Sigmoid colon (tissue), 7 donors: ENCODE measurements around the gene BTBD7. TPM values are rescaled to one million over a fixed set of nuclear protein-coding genes. Genes with fewer than 3 reads are reported as not detected.

Experiments used
- DNase-seq: peaks from one replicate; pipeline ENCODE4 v3.0.0-alpha.2; 2019
- H3K27ac ChIP-seq, 4 donors: fragments of 200-600 bp; sonication (generic); one replicate each; pipeline ENCODE4 v1.5.1; 2016 to 2019; ENCODE audit warnings: mild to moderate bottlenecking in 1 of 4
- H3K27me3 ChIP-seq, 3 donors: fragments of 200-600 bp; sonication (generic); one replicate each; pipeline ENCODE4 v1.5.1; 2019; ENCODE audit warnings: mild to moderate bottlenecking in 1 of 3
- H3K36me3 ChIP-seq, 4 donors: fragments of 200-600 bp; sonication (generic); one replicate each; pipeline ENCODE4 v1.5.1; 2016 to 2019
- H3K4me1 ChIP-seq, 4 donors: fragments of 200-600 bp; sonication (generic); one replicate each; pipeline ENCODE4 v1.5.1; 2017 to 2019
- H3K4me3 ChIP-seq, 4 donors: fragments of 200-600 bp; sonication (generic); one replicate each; pipeline ENCODE4 v1.5.1; 2017 to 2019; ENCODE audit warnings: mild to moderate bottlenecking in 2 of 4, moderate library complexity in 1 of 4
- H3K9me3 ChIP-seq, 4 donors: fragments of 200-600 bp in 3 of 4; sonication (generic) in 3 of 4; one replicate each; pipeline versions ENCODE4 v1.5.1 to v1.6.1; 2013 to 2019
- EP300 ChIP-seq, 4 donors: sonication (generic); formaldehyde crosslinking; IDR thresholded peaks; one replicate each; pipeline ENCODE4 v1.6.1; 2017; ENCODE audit warnings: antibody characterized with exemption in 4 of 4
- POLR2A ChIP-seq, 2 donors: fragments of 450-650 bp; IDR thresholded peaks; one replicate each; pipeline ENCODE4 v1.6.1; 2016; ENCODE audit warnings: antibody characterized with exemption in 2 of 2, mild to moderate bottlenecking in 2 of 2, moderate library complexity in 2 of 2
- POLR2AphosphoS5 ChIP-seq, 4 donors: sonication (generic); formaldehyde crosslinking; IDR thresholded peaks; one replicate each; pipeline ENCODE4 v1.6.1; 2017; ENCODE audit warnings: antibody characterized with exemption in 4 of 4
- WGBS, 2 donors: extraction: QIAGEN DNeasy Blood & Tissue Kit; methylation state at CpG; one replicate each; pipeline ENCODE4 v1.1.7; 2013; 5-methylcytosine and 5-hydroxymethylcytosine counted together
- intact Hi-C: fragments of 100-400 bp; cut with DNase I; formaldehyde crosslinking; loops from one replicate; pipeline ENCODE4 v1.15.1; 2023
- polyA plus RNA-seq, 3 donors: library from polyadenylated mRNA; stranded (reverse); fragments of 200-250 nt; gene quantifications; one replicate each; pipeline ENCODE4 v1.2.3, GENCODE V29; 2013
- total RNA-seq, 4 donors: library from RNA; depleted of rRNA; stranded (reverse); fragments of >200 nt; gene quantifications; one replicate each; pipeline ENCODE4 v1.1.0, GENCODE V29; 2016
- TF ChIP-seq, protein P1 (sequence below), 4 experiments: fragments of 450-650 bp in 3 of 4; fragments of 200-600 bp in 1 of 4; IDR thresholded peaks; one replicate each; pipeline ENCODE4 v1.5.1; 2016 to 2019; ENCODE audit warnings: antibody characterized with exemption in 4 of 4, mild to moderate bottlenecking in 3 of 4, moderate library complexity in 2 of 4
- donor health status: healthy with polysubstance abuse.
- donor health status: Bipolar disorder and iron deficiency.
- donor health status: healthy.

The BTBD7 gene
- total and polyA plus RNA-seq, 7 donors, result 7.8 to 50.7 (median 30.3) TPM

DNA sequence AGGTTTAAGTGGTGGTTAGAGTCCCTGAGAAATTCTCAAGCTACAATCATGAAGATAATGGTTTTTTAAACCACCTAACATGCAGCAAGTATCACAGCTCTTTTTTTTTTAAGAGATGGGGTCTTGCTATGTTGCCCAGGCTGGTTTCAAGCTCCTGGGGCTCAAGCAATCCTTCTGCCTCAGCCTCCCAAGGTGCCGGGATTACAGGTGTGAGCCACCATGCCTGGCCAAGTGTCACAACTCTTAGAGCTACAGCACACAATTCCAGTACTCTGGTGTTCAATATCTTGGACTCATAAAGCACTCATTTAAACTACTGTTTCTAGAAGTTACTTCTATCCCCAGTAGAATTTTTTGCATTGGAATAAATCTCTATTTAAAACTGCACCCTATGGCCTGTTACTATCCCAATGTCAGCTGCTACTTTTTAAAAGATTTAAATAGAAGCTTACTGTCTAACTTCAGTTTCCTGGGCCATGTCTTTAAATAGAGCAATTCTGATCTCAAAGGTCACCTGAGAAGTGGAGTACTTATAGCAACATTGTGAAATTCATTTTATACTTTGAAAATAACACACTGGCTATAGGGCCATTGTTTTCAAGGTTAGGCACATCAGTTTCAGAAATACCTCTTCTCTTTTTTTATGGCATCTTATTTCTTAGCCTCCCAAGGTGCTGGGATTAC lies 137.4 kb downstream of the BTBD7 start:
- TF ChIP-seq POLR2A (IDR thresholded peaks at IDR 0.05), result no peak
- TF ChIP-seq, protein P1, sequence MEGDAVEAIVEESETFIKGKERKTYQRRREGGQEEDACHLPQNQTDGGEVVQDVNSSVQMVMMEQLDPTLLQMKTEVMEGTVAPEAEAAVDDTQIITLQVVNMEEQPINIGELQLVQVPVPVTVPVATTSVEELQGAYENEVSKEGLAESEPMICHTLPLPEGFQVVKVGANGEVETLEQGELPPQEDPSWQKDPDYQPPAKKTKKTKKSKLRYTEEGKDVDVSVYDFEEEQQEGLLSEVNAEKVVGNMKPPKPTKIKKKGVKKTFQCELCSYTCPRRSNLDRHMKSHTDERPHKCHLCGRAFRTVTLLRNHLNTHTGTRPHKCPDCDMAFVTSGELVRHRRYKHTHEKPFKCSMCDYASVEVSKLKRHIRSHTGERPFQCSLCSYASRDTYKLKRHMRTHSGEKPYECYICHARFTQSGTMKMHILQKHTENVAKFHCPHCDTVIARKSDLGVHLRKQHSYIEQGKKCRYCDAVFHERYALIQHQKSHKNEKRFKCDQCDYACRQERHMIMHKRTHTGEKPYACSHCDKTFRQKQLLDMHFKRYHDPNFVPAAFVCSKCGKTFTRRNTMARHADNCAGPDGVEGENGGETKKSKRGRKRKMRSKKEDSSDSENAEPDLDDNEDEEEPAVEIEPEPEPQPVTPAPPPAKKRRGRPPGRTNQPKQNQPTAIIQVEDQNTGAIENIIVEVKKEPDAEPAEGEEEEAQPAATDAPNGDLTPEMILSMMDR (IDR thresholded peaks at IDR 0.05), result no peak
- TF ChIP-seq POLR2AphosphoS5 (IDR thresholded peaks at IDR 0.05), result no peak
- no peak for TF ChIP-seq EP300 (IDR thresholded peaks at IDR 0.05)
- 49 to 86% methylated on average over 1 of the region's 1 CpG for WGBS, 2 donors
- Histone ChIP-seq H3K27me3 (no peaks in the 10 kb centered on the region), H3K27ac (no peak overlapping the region), H3K9me3 (no peaks in the 10 kb centered on the region), H3K36me3 (no peaks in the 10 kb centered on the region), H3K4me1 (no peaks in the 10 kb centered on the region), H3K4me3 (no peak overlapping the region)
- DNase-seq, result no peak
- intact Hi-C loops, result no loop called here

Other genes with a start within 250 kb of the BTBD7 start
- gene ITPK1, start 217.1 kb downstream of the BTBD7 start, total RNA-seq, result 10 to 100 TPM; 39.8 to 68.8 (median 54.3) TPM
- gene ITPK1, start 217.1 kb downstream of the BTBD7 start, polyA plus RNA-seq, result 10 to 100 TPM; 55.3 to 75.4 (median 71.2) TPM
- 10 to 100 TPM; 31.3 to 65.3 (median 60.1) TPM for gene MOAP1, start 148.1 kb downstream of the BTBD7 start, total RNA-seq
- gene MOAP1, start 148.1 kb downstream of the BTBD7 start, polyA plus RNA-seq, result 10 to 100 TPM; 19.7 to 27.0 (median 22.9) TPM
- gene LYSET, start 147.7 kb downstream of the BTBD7 start, total RNA-seq, result 10 to 100 TPM in 3 of 4 donors, 1 to 10 TPM in 1; 10.0 to 16.9 (median 11.6) TPM
- gene LYSET, start 147.7 kb downstream of the BTBD7 start, polyA plus RNA-seq, result 10 to 100 TPM; 27.5 to 58.3 (median 57.6) TPM
- 10 to 100 TPM in 3 of 4 donors, 1 to 10 TPM in 1; 8.6 to 20.2 (median 11.8) TPM for gene GON7, start 126.0 kb downstream of the BTBD7 start, total RNA-seq
- gene GON7, start 126.0 kb downstream of the BTBD7 start, polyA plus RNA-seq, result 10 to 100 TPM; 29.2 to 80.7 (median 51.7) TPM
- 10 to 100 TPM; 15.5 to 32.1 (median 27.2) TPM for gene UBR7, start 125.8 kb downstream of the BTBD7 start, total RNA-seq
- gene UBR7, start 125.8 kb downstream of the BTBD7 start, polyA plus RNA-seq, result 10 to 100 TPM; 17.3 to 25.4 (median 19.8) TPM
- gene COX8C, start 14.1 kb upstream of the BTBD7 start, total RNA-seq, result not detected
- gene COX8C, start 14.1 kb upstream of the BTBD7 start, polyA plus RNA-seq, result not detected
- 1 to 10 TPM in 2 of 4 donors, under 1 TPM in 2; 0.33 to 1.4 (median 0.96) TPM for gene UNC79, start 97.9 kb upstream of the BTBD7 start, total RNA-seq
- under 1 TPM in 1 of 3 donors, not detected in 2; 0.15 TPM for gene UNC79, start 97.9 kb upstream of the BTBD7 start, polyA plus RNA-seq